ENCODE results near the gene TMEM243.
A peak's percentile ranks its signal among the peaks of the same experiment; 100 is the strongest.

DNA sequence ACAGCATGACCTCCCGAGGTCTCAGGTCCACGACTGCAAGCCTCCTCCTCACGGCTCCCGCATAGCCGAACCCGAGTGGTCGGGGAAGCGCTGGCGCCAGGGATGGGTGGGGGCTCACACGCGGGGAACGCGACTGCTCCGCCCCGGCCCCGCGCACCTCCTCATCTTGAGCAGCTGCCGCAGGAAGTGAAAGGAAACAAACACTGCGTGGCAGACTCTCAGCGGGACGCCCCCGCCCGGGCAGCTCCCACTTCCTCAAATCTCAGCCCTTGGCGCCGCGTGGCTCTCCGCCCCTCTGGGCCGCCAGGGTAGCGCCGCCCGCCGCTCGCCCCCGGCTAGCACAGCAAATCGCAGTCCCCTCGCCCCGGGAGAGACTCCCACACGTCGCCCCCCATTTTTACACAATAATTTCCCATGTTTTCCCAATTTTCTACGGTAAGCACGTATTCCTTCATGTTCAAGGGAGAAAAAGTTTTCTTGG lies at the start of gene TMEM243:
- TF ChIP-seq, protein P1, sequence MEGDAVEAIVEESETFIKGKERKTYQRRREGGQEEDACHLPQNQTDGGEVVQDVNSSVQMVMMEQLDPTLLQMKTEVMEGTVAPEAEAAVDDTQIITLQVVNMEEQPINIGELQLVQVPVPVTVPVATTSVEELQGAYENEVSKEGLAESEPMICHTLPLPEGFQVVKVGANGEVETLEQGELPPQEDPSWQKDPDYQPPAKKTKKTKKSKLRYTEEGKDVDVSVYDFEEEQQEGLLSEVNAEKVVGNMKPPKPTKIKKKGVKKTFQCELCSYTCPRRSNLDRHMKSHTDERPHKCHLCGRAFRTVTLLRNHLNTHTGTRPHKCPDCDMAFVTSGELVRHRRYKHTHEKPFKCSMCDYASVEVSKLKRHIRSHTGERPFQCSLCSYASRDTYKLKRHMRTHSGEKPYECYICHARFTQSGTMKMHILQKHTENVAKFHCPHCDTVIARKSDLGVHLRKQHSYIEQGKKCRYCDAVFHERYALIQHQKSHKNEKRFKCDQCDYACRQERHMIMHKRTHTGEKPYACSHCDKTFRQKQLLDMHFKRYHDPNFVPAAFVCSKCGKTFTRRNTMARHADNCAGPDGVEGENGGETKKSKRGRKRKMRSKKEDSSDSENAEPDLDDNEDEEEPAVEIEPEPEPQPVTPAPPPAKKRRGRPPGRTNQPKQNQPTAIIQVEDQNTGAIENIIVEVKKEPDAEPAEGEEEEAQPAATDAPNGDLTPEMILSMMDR (IDR thresholded peaks at IDR 0.05; ENCODE audit: extremely low read depth in 1 of 2, insufficient read depth in 1 of 2, low read depth in 1 of 2, low read length in 2 of 2): peak in 1 of 2 donors; percentile 8
- TF ChIP-seq EZH2 (IDR thresholded peaks at IDR 0.05; ENCODE audit: borderline replicate concordance, low read depth, low read length, severe bottlenecking) (no peak), POLR2AphosphoS5 (IDR thresholded peaks at IDR 0.05; ENCODE audit: insufficient read depth, low read depth, low read length) (peak; percentile 72), FOS (IDR thresholded peaks at IDR 0.05; ENCODE audit: borderline replicate concordance, insufficient read depth, low read length) (no peak), POLR2A (IDR thresholded peaks at IDR 0.05; ENCODE audit: low read depth, low read length) (peak; percentile 35), JUN (IDR thresholded peaks at IDR 0.05; ENCODE audit: borderline replicate concordance, insufficient read depth, insufficient read length, low read depth) (no peak), GATA2 (IDR thresholded peaks at IDR 0.05; ENCODE audit: insufficient read depth, insufficient read length, low read depth, low read length) (no peak)
- TF ChIP-seq, protein P2, sequence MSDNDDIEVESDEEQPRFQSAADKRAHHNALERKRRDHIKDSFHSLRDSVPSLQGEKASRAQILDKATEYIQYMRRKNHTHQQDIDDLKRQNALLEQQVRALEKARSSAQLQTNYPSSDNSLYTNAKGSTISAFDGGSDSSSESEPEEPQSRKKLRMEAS (IDR thresholded peaks at IDR 0.05; ENCODE audit: insufficient read depth, insufficient read length): peak; percentile 9

All from endothelial cell of umbilical vein (primary cell).